HepG2 (cell line): Measurements from ENCODE around the gene GPR62. TPM values are rescaled to one million over a fixed set of nuclear protein-coding genes. Genes with fewer than 3 reads are reported as not detected.

ENCODE experiments used
- ATAC-seq: fragments of 200-7000 bp; cut with Tn5 transposase; 3 replicates; pipeline ENCODE4 v1.9.1; 2020; ENCODE audit warnings: mild to moderate bottlenecking, moderate library complexity
- BruUV-seq: library from RNA; stranded (reverse); fragments of 400-500 nt; replicated peaks from 2 replicates; lab custom pipeline; 2021; lab: Mats Ljungman, UMichigan
- CTCF ChIA-PET: fragments of 300-600 bp; formaldehyde crosslinking; extraction: SDS; loops from one replicate; lab custom pipeline; 2021; ENCODE audit warnings: low total read pairs, inconsistent platforms, low intra/inter-chr PET ratio; lab: Yijun Ruan, JAX
- POLR2A ChIA-PET: fragments of 350-600 bp; sonication (Branson Sonifier 250); formaldehyde crosslinking; loops from one replicate; lab custom pipeline; 2020; ENCODE audit warnings: antibody characterized with exemption, inconsistent platforms; lab: Yijun Ruan, JAX
- DNase-seq: peaks from one replicate; pipeline ENCODE4 v3.0.0-alpha.2; 2015; ENCODE audit warnings: low spot score
- FAIRE-seq: peaks from 3 replicates; lab custom pipeline; 2011; peaks lifted over from hg19 to GRCh38; lab: Jason Lieb, UNC
- H2AFZ ChIP-seq: one replicate; pipeline ENCODE4 v1.6.1; 2011; ENCODE audit warnings: low read length, inconsistent platforms
- H3K27ac ChIP-seq: fragments of 300-600 bp; 3 replicates; pipeline ENCODE4 v1.8.0; 2011; ENCODE audit warnings: mixed run types, mild to moderate bottlenecking, mixed read lengths, low read length, inconsistent platforms; ENCODE audit not compliant: insufficient read depth; ENCODE audit errors: extremely low read length
- H3K27me3 ChIP-seq, 2 experiments: fragments of 200-600 bp in 1 of 2; 2 replicates in 1 of 2; 3 replicates in 1 of 2; pipeline versions ENCODE4 v1.6.0 to v1.8.0; 2011; ENCODE audit warnings: low read length in 2 of 2, mild to moderate bottlenecking in 2 of 2, moderate library complexity in 2 of 2, inconsistent platforms in 1 of 2; ENCODE audit not compliant: insufficient read depth in 2 of 2, control insufficient read depth in 1 of 2
- H3K36me3 ChIP-seq, 2 experiments: fragments of 200-600 bp in 1 of 2; replicated peaks in 1 of 2; 2 replicates in 1 of 2; 3 replicates in 1 of 2; pipeline versions ENCODE4 v1.5.1 to v1.8.0; 2011; ENCODE audit warnings: low read length in 2 of 2, inconsistent platforms in 1 of 2; ENCODE audit not compliant: insufficient read depth in 2 of 2, control insufficient read depth in 1 of 2
- H3K4me1 ChIP-seq: 2 replicates; pipeline ENCODE4 v1.5.1; 2012; ENCODE audit warnings: low read length, inconsistent platforms; ENCODE audit not compliant: insufficient read depth
- H3K4me2 ChIP-seq: 2 replicates; pipeline ENCODE4 v1.6.0; 2011; ENCODE audit warnings: low read depth, low read length, inconsistent platforms
- H3K4me3 ChIP-seq, 3 experiments: fragments of 200-600 bp in 1 of 3; sonication (generic), shearing (Covaris generic) in 1 of 3; replicated peaks in 1 of 3; 2 replicates each; pipeline ENCODE4 v1.5.1; 2011 to 2016; ENCODE audit warnings: low read length in 3 of 3, inconsistent platforms in 2 of 3, low read depth in 2 of 3, mild to moderate bottlenecking in 2 of 3, control low read depth in 1 of 3, mixed read lengths in 1 of 3; ENCODE audit not compliant: insufficient read depth in 1 of 3
- H3K79me2 ChIP-seq: one replicate; pipeline ENCODE4 v1.6.1; 2011; ENCODE audit warnings: low read length, inconsistent platforms; ENCODE audit not compliant: insufficient read depth
- H3K9ac ChIP-seq: 2 replicates; pipeline ENCODE4 v1.6.0; 2011; ENCODE audit warnings: mild to moderate bottlenecking, low read depth, low read length, inconsistent platforms; ENCODE audit not compliant: insufficient read depth
- H3K9me3 ChIP-seq: 2 replicates; pipeline ENCODE4 v1.5.1; 2012; ENCODE audit warnings: mild to moderate bottlenecking, low read length
- H4K20me1 ChIP-seq: 2 replicates; pipeline ENCODE4 v1.6.0; 2011; ENCODE audit warnings: inconsistent platforms, mild to moderate bottlenecking, low read length, moderate library complexity; ENCODE audit not compliant: insufficient read depth
- GZF1 ChIP-seq: sonication (generic); formaldehyde crosslinking; IDR thresholded peaks from 2 replicates; pipeline ENCODE4 v1.5.1; 2020; ENCODE audit warnings: mild to moderate bottlenecking, missing genetic modification reagents
- MNT ChIP-seq: fragments of 450-650 bp; IDR thresholded peaks from 2 replicates; pipeline ENCODE4 v1.6.1; 2016
- NFE2L2 ChIP-seq: fragments of 150-350 bp; IDR thresholded peaks from 2 replicates; pipeline ENCODE4 v1.6.1; 2014; ENCODE audit warnings: low read length
- PPARG ChIP-seq: conservative IDR thresholded peaks from 2 replicates; pipeline ENCODE4 v1.6.1; 2016; ENCODE audit warnings: missing biosample characterization, missing genetic modification reagents
- SETDB1 ChIP-seq: sonication (generic); formaldehyde crosslinking; IDR thresholded peaks from 2 replicates; pipeline ENCODE4 v1.5.1; 2020; ENCODE audit warnings: missing genetic modification reagents, mild to moderate bottlenecking, borderline replicate concordance
- TCF7 ChIP-seq: sonication (generic); IDR thresholded peaks from 2 replicates; pipeline ENCODE4 v1.6.1; 2016; ENCODE audit warnings: antibody characterized with exemption, low read depth
- TFDP2 ChIP-seq: sonication (generic); formaldehyde crosslinking; IDR thresholded peaks from 2 replicates; pipeline ENCODE4 v1.4.0; 2020; ENCODE audit warnings: missing genetic modification reagents
- ZNF337 ChIP-seq: sonication (generic); formaldehyde crosslinking; IDR thresholded peaks from 2 replicates; pipeline ENCODE4 v1.5.1; 2020; ENCODE audit warnings: missing genetic modification reagents, low read depth, mild to moderate bottlenecking, borderline replicate concordance
- ZNF556 ChIP-seq: sonication (generic); formaldehyde crosslinking; IDR thresholded peaks from 2 replicates; pipeline ENCODE4 v1.4.0; 2020; ENCODE audit warnings: mild to moderate bottlenecking, missing genetic modification reagents, borderline replicate concordance
- ZNF644 ChIP-seq: IDR thresholded peaks from 2 replicates; pipeline ENCODE4 v1.6.1; 2016; ENCODE audit warnings: low read depth
- ZNF7 ChIP-seq: IDR thresholded peaks from 2 replicates; pipeline ENCODE4 v1.6.1; 2016; ENCODE audit warnings: missing biosample characterization, missing genetic modification reagents
- ZNF775 ChIP-seq: sonication (generic); formaldehyde crosslinking; IDR thresholded peaks from 2 replicates; pipeline ENCODE4 v1.4.0; 2020; ENCODE audit warnings: missing genetic modification reagents, mild to moderate bottlenecking, moderate library complexity, borderline replicate concordance
- ZXDC ChIP-seq: sonication (generic); formaldehyde crosslinking; IDR thresholded peaks from 2 replicates; pipeline ENCODE4 v1.5.0; 2020; ENCODE audit warnings: mild to moderate bottlenecking, missing genetic modification reagents
- WGBS: methylation state at CpG from one replicate; pipeline ENCODE4 v1.1.6; 2017; ENCODE audit warnings: low lambda C conversion rate; 5-methylcytosine and 5-hydroxymethylcytosine counted together
- in situ Hi-C: cut with HindIII; loops from 2 replicates; pipeline ENCODE4 v1.10.0; 2017; ENCODE audit warnings: low pct_unique_long_range_greater_than_20kb; ENCODE audit not compliant: extremely low pct_ligation_motif_present
- intact Hi-C: fragments of 100-400 bp; cut with micrococcal nuclease; formaldehyde crosslinking; loops from one replicate; pipeline ENCODE4 v1.10.0; 2022; ENCODE audit not compliant: unreplicated experiment
- polyA plus RNA-seq, 8 experiments: library from polyadenylated mRNA; depleted of rRNA in 3 of 8; stranded (reverse) in 7 of 8; unstranded in 1 of 8; fragments of >200 nt; fragmentation: Illumina TruSeq in 4 of 8; extraction: Trizol in 4 of 8; gene quantifications; 2 replicates each; pipeline versions ENCODE4 v1.2.1 to v1.2.3, GENCODE V29; 2011 to 2016; ENCODE audit warnings: low read depth in 4 of 8, missing spikeins in 1 of 8, mixed read lengths in 1 of 8; ENCODE audit not compliant: insufficient read depth in 1 of 8
- total RNA-seq, 5 experiments: library from RNA; depleted of rRNA; stranded (reverse); fragments of >200 nt; fragmentation: Illumina TruSeq; extraction: Trizol; gene quantifications; 2 replicates each; pipeline ENCODE4 v1.2.3, GENCODE V29; 2016; ENCODE audit warnings: low read depth in 1 of 5

The GPR62 gene
- total and polyA plus RNA-seq, 2 of the 13 experiments (the other 11 are each of a cell fraction or from before 2014, with no cell fraction given) = not detected

- in situ Hi-C loops (no loop called here), intact Hi-C loops (no loop called here)
- ATAC-seq (no peak), DNase-seq (no peak), FAIRE-seq (no peak)
- H3K4me2 ChIP-seq = no peak overlapping the region
- H3K4me1 ChIP-seq = peaks cover 18% of the 10 kb centered on the region
- no peak overlapping the region for H3K9ac ChIP-seq
- no peaks in the 10 kb centered on the region; the same call in 1 of the 2 replicates for H4K20me1 ChIP-seq
- WGBS = 94% methylated on average over 17 of the region's 18 CpGs
- H3K4me3 ChIP-seq = no peak overlapping the region
- BruUV-seq = no TSS peak
- no peaks in the 10 kb centered on the region for H3K9me3 ChIP-seq
- no peak overlapping the region for H2AFZ ChIP-seq
- ChIA-PET POLR2A (interaction anchor here (1.3 to 4.5 kb wide), 2 partner anchors 28 to 37 kb away, joined by 4 to 99 read pairs; partner anchors contain the start of genes ABHD14B and ACY1), CTCF (no interaction called here)
- peaks cover 11% of the 10 kb centered on the region for H3K79me2 ChIP-seq
- TF ChIP-seq NFE2L2 = no peak
- TF ChIP-seq TCF7 = no peak
- no peak for TF ChIP-seq ZNF337 (CRISPR knock-in tag)
- TF ChIP-seq ZNF7 = no peak
- no peak for TF ChIP-seq ZNF556 (CRISPR knock-in tag)
- TF ChIP-seq SETDB1 = no peak
- TF ChIP-seq PPARG = no peak
- TF ChIP-seq ZNF644 (CRISPR knock-in tag) = no peak
- TF ChIP-seq GZF1 (CRISPR knock-in tag) = no peak
- no peak for TF ChIP-seq TFDP2 (CRISPR knock-in tag)
- TF ChIP-seq ZXDC (CRISPR knock-in tag) = no peak
- TF ChIP-seq MNT = no peak
- TF ChIP-seq ZNF775 (CRISPR knock-in tag) = no peak
- H3K36me3 ChIP-seq = no peaks in the 10 kb centered on the region
- no peak overlapping the region for H3K27ac ChIP-seq
- H3K27me3 ChIP-seq = no peaks in the 10 kb centered on the region; a peak in 1 of 5 replicates
Observed at GRCh38 chr3:51945031-51945840, 9.9 kb upstream of the GPR62 start.
